ENCODE measurements around the gene GALNT12.

- no peak for TF ChIP-seq POLR2A (IDR thresholded peaks at IDR 0.05)
- TF ChIP-seq POLR2AphosphoS5 (IDR thresholded peaks at IDR 0.05): no peak
Observed at GRCh38 chr9:98774746-98775145, 32.7 kb upstream of the GALNT12 start.

Data from upper lobe of left lung (tissue), 4 donors.